HG03432 (cell line): ENCODE measurements around the gene STK31.
"Not testable (repeated sequence)": the region's sequence is repeated elsewhere in the genome, so short reads cannot be mapped to it uniquely, and the experiment has no call there.

Experiments
- ATAC-seq: cut with Tn5 transposase; IDR thresholded peaks from one replicate; pipeline ENCODE4 v1.9.1; 2021; ENCODE audit warnings: mild to moderate bottlenecking, moderate library complexity; ENCODE audit not compliant: unreplicated experiment

Gene STK31

GRCh38 chr7:23788843-23789242 is 78.8 kb downstream of the STK31 start:
- ATAC-seq, result no peak

DNA sequence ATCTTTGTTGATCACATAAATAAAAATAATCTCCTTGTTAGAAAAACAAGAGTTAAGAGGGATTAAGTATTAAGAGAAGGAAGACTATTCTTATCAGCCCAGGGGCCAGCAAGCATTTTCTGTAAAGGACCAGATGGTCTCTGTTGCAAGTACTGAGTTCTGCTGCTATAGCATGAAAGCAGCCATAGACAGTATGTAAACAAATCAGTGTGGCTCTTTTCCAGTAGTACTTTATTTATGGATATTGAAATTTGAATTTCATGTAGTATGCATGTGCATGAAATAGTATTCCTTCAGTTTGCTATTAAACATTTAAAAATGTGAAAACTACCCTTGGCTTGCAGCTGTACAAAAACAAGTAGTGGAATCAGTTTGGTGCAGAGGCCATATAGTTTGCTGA is 81.7 kb downstream of the STK31 start:
- ATAC-seq, result no peak

- no peak for ATAC-seq
Observed at GRCh38 chr7:23802720-23803397, 92.8 kb downstream of the STK31 start.

DNA sequence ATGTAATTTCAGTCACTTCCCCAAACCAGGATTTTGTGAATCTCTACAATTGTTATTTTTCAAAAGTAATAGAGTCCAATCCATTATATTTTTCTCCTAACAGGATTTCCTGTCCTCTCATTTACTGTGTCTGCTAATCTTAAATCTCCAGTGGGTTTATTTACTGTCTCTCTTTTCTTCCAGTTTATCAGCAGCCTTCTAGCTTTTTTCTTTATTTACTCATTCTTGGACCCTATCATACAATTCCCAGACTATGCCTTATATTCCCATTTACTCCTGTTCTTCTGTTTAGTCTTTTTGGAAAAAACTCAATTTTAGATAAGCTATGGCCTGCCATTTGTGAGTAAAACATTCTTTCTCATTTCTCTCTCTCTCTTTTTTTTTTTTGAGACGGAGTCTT is 94.7 kb downstream of the STK31 start:
- ATAC-seq, result no peak

- no peak for ATAC-seq
Observed at GRCh38 chr7:23808421-23808820, 98.4 kb downstream of the STK31 start.

- ATAC-seq, result no peak
Observed at GRCh38 chr7:23810099-23810498, 100.1 kb downstream of the STK31 start.

GRCh38 chr7:23811540-23811939 is 101.5 kb downstream of the STK31 start:
- ATAC-seq, result no peak

- not testable (repeated sequence) for ATAC-seq
Observed at GRCh38 chr7:23828125-23828524, 118.1 kb downstream of the STK31 start.

DNA sequence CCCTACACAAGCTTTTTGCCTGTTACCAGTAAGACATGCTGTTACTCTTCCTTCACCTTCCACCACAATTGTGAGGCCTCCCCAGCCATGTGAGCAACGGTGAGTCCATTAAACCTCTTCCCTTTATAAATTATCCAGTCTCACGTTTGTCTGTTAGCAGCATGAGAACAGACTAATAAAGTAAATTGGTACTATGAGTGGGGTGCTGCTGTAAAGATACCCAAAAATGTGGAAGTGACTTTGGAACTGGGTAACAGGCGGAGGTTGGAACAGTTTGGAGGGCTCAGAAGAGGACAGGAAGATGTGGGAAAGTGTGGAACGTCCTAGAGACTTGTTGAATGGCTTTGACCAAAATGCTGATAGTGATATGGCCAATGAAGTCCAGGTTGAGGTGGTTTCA is 122.7 kb downstream of the STK31 start:
- ATAC-seq, result not testable (repeated sequence)

GRCh38 chr7:23833405-23833804 is 123.4 kb downstream of the STK31 start:
- ATAC-seq, result no peak

DNA sequence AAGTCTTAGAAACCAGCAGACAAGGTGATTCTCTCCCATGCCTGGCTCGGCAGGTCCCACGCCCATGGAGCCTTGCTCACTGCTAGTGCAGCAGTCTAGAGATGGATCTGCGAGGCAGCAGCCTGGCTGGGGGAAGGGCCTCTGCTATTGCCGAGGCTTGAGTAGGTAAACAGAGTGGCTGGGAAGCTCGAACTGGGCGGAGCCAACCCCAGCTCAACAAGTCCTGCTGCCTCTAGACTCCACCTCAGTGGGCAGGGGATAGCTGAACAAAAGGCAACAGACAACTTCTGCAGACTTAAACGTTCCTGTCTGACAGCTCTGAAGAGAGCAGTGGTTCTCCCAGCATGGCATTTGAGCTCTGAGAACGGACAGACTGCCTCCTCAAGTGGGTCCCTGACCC is 134.8 kb downstream of the STK31 start:
- not testable (repeated sequence) for ATAC-seq

DNA sequence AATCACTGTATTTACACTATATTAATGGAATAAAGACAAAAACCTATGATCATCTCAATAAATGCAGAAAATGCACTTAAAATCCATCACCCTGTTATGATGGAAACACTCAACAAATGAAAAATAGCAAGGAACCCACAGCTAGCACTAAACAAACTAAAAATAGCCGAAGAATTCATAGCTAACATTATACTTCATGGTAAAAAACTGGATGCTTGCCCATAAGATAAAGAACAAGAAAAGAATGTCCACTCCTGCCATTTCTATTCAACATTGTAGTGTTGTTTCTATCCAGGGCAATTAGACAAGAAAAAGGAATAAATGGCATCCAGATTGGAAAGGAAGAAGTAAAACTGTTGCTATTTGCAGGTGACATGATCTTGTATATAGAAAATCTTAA is 142.1 kb downstream of the STK31 start:
- ATAC-seq, result no peak

DNA sequence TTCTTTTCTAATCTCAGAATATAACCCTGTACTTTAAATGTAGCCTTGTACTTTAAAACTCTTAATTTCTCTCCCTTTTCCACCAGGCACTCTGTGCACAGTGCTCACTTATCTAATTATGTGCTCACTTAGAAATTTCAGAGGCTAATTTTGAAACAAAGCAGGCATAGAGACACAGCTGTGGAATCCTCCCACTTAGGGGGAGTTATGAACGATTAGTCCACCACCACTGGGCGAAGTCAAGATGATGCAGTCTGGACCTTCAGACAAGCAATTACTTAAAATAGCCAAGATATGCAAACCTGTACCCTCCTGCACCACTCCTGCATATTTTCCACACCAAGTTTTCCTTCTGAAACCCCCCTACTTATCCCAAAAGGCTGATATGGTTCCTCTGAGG is 143.0 kb downstream of the STK31 start:
- no peak for ATAC-seq

GRCh38 chr7:23863209-23863787 is 153.3 kb downstream of the STK31 start:
- no peak for ATAC-seq

GRCh38 chr7:23864973-23865372 is 155.0 kb downstream of the STK31 start:
- no peak for ATAC-seq

DNA sequence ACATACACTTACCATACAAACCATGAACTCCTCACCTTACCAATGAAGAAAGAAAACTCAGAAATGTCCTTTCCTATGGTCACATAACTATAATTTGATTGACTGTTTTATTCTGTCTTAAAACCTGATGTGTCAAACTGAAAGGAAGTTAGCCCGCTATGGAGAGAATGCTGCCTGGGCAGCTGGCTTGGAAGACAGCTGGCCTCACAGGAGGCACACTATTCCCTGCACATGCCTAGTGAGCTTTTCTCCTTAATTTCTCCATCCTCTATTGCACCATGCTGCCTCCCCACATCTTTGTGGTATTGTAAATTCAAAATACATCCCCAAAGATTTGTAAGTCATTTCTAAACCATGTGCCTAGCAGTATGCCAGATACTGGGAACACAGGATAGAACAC is 163.3 kb downstream of the STK31 start:
- ATAC-seq, result no peak

GRCh38 chr7:23876526-23876925 is 166.5 kb downstream of the STK31 start:
- ATAC-seq, result not testable (repeated sequence)
